ENCODE measurements around the gene KMO.

The KMO gene

GRCh38 chr1:241596633-241597032, 64.5 kb downstream of the KMO start:
- no peak for TF ChIP-seq GABPA (IDR thresholded peaks at IDR 0.05; ENCODE audit: low read depth)
- no peak for TF ChIP-seq REST (IDR thresholded peaks at IDR 0.05; ENCODE audit: insufficient replicate concordance, low read depth)
- TF ChIP-seq POLR2AphosphoS5 (IDR thresholded peaks at IDR 0.05; ENCODE audit: low read depth): no peak
- no peak for TF ChIP-seq CTCF (IDR thresholded peaks at IDR 0.05; ENCODE audit: insufficient read depth, low read length)
- TF ChIP-seq SPI1 (IDR thresholded peaks at IDR 0.05; ENCODE audit: borderline replicate concordance, low read depth): no peak
- Histone ChIP-seq H3K4me3 (replicated peaks; ENCODE audit: insufficient read depth, low read length) (no peak overlapping the region), H3K27ac (replicated peaks) (no peak overlapping the region), H3K27me3 (ENCODE audit: insufficient read depth, poor library complexity, severe bottlenecking) (no peaks in the 10 kb centered on the region)
- DNase-seq (ENCODE audit: low read depth in 1 of 2, low spot score in 1 of 2): no peak

GRCh38 chr1:241598249-241598648, 66.1 kb downstream of the KMO start:
- no peak for TF ChIP-seq SPI1 (IDR thresholded peaks at IDR 0.05; ENCODE audit: borderline replicate concordance, low read depth)
- no peak for TF ChIP-seq GABPA (IDR thresholded peaks at IDR 0.05; ENCODE audit: low read depth)
- TF ChIP-seq REST (IDR thresholded peaks at IDR 0.05; ENCODE audit: insufficient replicate concordance, low read depth): no peak
- TF ChIP-seq CTCF (IDR thresholded peaks at IDR 0.05; ENCODE audit: insufficient read depth, low read length): no peak
- TF ChIP-seq POLR2AphosphoS5 (IDR thresholded peaks at IDR 0.05; ENCODE audit: low read depth): no peak
- DNase-seq (ENCODE audit: low read depth in 1 of 2, low spot score in 1 of 2): no peak
- no peak overlapping the region for H3K27ac ChIP-seq (replicated peaks)
- no peak overlapping the region for H3K4me3 ChIP-seq (replicated peaks; ENCODE audit: insufficient read depth, low read length)
- H3K27me3 ChIP-seq (ENCODE audit: insufficient read depth, poor library complexity, severe bottlenecking): no peaks in the 10 kb centered on the region

GRCh38 chr1:241600496-241600901, 68.3 kb downstream of the KMO start:
- Histone ChIP-seq H3K27me3 (ENCODE audit: insufficient read depth, poor library complexity, severe bottlenecking) (no peaks in the 10 kb centered on the region), H3K4me3 (replicated peaks; ENCODE audit: insufficient read depth, low read length) (no peak overlapping the region), H3K27ac (replicated peaks) (no peak overlapping the region)
- DNase-seq (ENCODE audit: low read depth in 1 of 2, low spot score in 1 of 2): no peak
- TF ChIP-seq SPI1 (IDR thresholded peaks at IDR 0.05; ENCODE audit: borderline replicate concordance, low read depth): no peak
- TF ChIP-seq REST (IDR thresholded peaks at IDR 0.05; ENCODE audit: insufficient replicate concordance, low read depth): no peak
- no peak for TF ChIP-seq GABPA (IDR thresholded peaks at IDR 0.05; ENCODE audit: low read depth)
- no peak for TF ChIP-seq POLR2AphosphoS5 (IDR thresholded peaks at IDR 0.05; ENCODE audit: low read depth)
- no peak for TF ChIP-seq CTCF (IDR thresholded peaks at IDR 0.05; ENCODE audit: insufficient read depth, low read length)
